ENCODE data around the gene EPN1. TPM values are rescaled to one million over a fixed set of nuclear protein-coding genes. Genes with fewer than 3 reads are reported as not detected.

The EPN1 gene
- total and polyA plus RNA-seq, 2 of the 13 experiments (the other 11 are each of a cell fraction or from before 2014, with no cell fraction given): 28.9 to 31.7 TPM

GRCh38 chr19:55653651-55654322 lies 21.2 kb upstream of the EPN1 start (continued):
- TF ChIP-seq LRRFIP1 (CRISPR knock-in tag; conservative IDR thresholded peaks at IDR 0.05): no peak
- peak; percentile 50; the same call in 1 of the 2 replicates for TF ChIP-seq SMC3 (IDR thresholded peaks at IDR 0.05; ENCODE audit: low read length)
- no peak for TF ChIP-seq FOXP1 (IDR thresholded peaks at IDR 0.05)
- no peak for TF ChIP-seq FOXP1 (CRISPR knock-in tag; IDR thresholded peaks at IDR 0.05)
- no peak for TF ChIP-seq BRD4 (CRISPR knock-in tag; IDR thresholded peaks at IDR 0.05)
- TF ChIP-seq KIAA2018 (CRISPR knock-in tag; IDR thresholded peaks at IDR 0.05; ENCODE audit: borderline replicate concordance): no peak; the same call in 1 of the 2 replicates
- TF ChIP-seq HNF4A (CRISPR knock-in tag; IDR thresholded peaks at IDR 0.05): no peak
- no peak; the same call in 1 of the 2 replicates for TF ChIP-seq ZNF790 (CRISPR knock-in tag; IDR thresholded peaks at IDR 0.05; ENCODE audit: borderline replicate concordance)
- TF ChIP-seq ZNF737 (CRISPR knock-in tag; IDR thresholded peaks at IDR 0.05; ENCODE audit: borderline replicate concordance): no peak; the same call in 1 of the 2 replicates
- TF ChIP-seq MBD4 (IDR thresholded peaks at IDR 0.05; ENCODE audit: borderline replicate concordance, low read length): no peak
- TF ChIP-seq ZNF333 (CRISPR knock-in tag; IDR thresholded peaks at IDR 0.05; ENCODE audit: borderline replicate concordance): no peak
- no peak for TF ChIP-seq HHEX (CRISPR knock-in tag; IDR thresholded peaks at IDR 0.05)
- TF ChIP-seq TIGD3 (CRISPR knock-in tag; IDR thresholded peaks at IDR 0.05; ENCODE audit: borderline replicate concordance): no peak; the same call in 1 of the 2 replicates
- TF ChIP-seq MIXL1 (CRISPR knock-in tag; IDR thresholded peaks at IDR 0.05): peak; percentile 30; the same call in 1 of the 2 replicates
- no peak for TF ChIP-seq SP1 (IDR thresholded peaks at IDR 0.05)
- TF ChIP-seq SP1 (CRISPR knock-in tag; IDR thresholded peaks at IDR 0.05): peak; percentile 72
- TF ChIP-seq ZBTB8A (CRISPR knock-in tag; IDR thresholded peaks at IDR 0.05; ENCODE audit: borderline replicate concordance, low read depth): no peak
- 0 out of 2 replicates have a peak, but pooled peaks have one; percentile 33 for TF ChIP-seq ZNF138 (CRISPR knock-in tag; IDR thresholded peaks at IDR 0.05; ENCODE audit: low read depth)
- TF ChIP-seq PRMT3 (CRISPR knock-in tag; IDR thresholded peaks at IDR 0.05; ENCODE audit: borderline replicate concordance, low read depth): no peak
- TF ChIP-seq MAFF (IDR thresholded peaks at IDR 0.05; ENCODE audit: low read depth, low read length): no peak
